Measurements from ENCODE around the gene ADGRE1. TPM values are rescaled to one million over a fixed set of nuclear protein-coding genes. Genes with fewer than 3 reads are reported as not detected.

Gene ADGRE1
- polyA plus RNA-seq, 1 donor (not counting 4 experiments of a cell fraction or from before 2014, with no cell fraction given), result not detected

DNA sequence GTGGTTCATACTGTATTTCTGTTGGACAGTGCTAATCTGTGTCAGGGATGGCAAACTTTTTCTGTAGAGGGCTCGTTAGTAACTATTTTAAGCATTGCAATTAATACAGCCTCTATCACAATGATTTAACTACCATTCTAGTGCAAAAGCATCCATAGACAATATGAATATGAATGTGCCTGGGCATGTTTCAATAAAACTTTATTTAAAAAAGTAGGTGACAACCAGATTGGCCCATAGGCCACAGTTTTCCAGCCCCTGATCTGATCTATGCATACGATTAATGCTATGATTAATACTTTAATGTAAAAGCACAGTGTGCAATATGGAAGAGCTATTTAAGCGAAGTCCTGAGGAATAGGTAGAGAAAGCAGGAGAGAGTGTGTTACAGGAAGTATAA, 29.6 kb downstream of the ADGRE1 start:
- no peaks in the 10 kb centered on the region for H3K36me3 ChIP-seq (ENCODE audit: control insufficient read depth in 2 of 2, extremely low read depth in 1 of 2, insufficient read depth in 2 of 2, low read length in 2 of 2)
- no peak for TF ChIP-seq EZH2 (IDR thresholded peaks at IDR 0.05; ENCODE audit: low read length)
- TF ChIP-seq, protein P1, sequence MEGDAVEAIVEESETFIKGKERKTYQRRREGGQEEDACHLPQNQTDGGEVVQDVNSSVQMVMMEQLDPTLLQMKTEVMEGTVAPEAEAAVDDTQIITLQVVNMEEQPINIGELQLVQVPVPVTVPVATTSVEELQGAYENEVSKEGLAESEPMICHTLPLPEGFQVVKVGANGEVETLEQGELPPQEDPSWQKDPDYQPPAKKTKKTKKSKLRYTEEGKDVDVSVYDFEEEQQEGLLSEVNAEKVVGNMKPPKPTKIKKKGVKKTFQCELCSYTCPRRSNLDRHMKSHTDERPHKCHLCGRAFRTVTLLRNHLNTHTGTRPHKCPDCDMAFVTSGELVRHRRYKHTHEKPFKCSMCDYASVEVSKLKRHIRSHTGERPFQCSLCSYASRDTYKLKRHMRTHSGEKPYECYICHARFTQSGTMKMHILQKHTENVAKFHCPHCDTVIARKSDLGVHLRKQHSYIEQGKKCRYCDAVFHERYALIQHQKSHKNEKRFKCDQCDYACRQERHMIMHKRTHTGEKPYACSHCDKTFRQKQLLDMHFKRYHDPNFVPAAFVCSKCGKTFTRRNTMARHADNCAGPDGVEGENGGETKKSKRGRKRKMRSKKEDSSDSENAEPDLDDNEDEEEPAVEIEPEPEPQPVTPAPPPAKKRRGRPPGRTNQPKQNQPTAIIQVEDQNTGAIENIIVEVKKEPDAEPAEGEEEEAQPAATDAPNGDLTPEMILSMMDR (optimal IDR thresholded peaks at IDR 0.05 in 1 of 3, IDR thresholded peaks at IDR 0.05 in 1 of 3, conservative IDR thresholded peaks at IDR 0.05 in 1 of 3; ENCODE audit: extremely low read depth in 1 of 3, insufficient read depth in 2 of 3, low read length in 3 of 3), result no peak
- no peak for DNase-seq (ENCODE audit: low read depth, low spot score)
- H3K9me3 ChIP-seq (ENCODE audit: control insufficient read depth, low read depth, low read length), result no peaks in the 10 kb centered on the region
- H3K9me1 ChIP-seq (ENCODE audit: control insufficient read depth, extremely low read depth, insufficient read depth, low read length), result no peaks in the 10 kb centered on the region
- no peak overlapping the region for H3K9ac ChIP-seq (ENCODE audit: control insufficient read depth, extremely low read depth, insufficient read depth, low read length)
- no peak for FAIRE-seq
- no peaks in the 10 kb centered on the region for H3K79me2 ChIP-seq (ENCODE audit: control insufficient read depth, insufficient read depth, low read length)
- dilution Hi-C loops (cut with MboI; ENCODE audit: extremely low pct_ligation_motif_present, low sequenced_read_pairs), result no loop called here
- H3K27ac ChIP-seq (ENCODE audit: control insufficient read depth, insufficient read depth, low read length), result no peak overlapping the region
- H4K20me1 ChIP-seq (ENCODE audit: control insufficient read depth, extremely low read depth, insufficient read depth, low read length), result no peaks in the 10 kb centered on the region
- no peaks in the 10 kb centered on the region for H3K27me3 ChIP-seq (ENCODE audit: control insufficient read depth, extremely low read depth, insufficient read depth, low read length)
- no peaks in the 10 kb centered on the region for H3K4me1 ChIP-seq (ENCODE audit: control insufficient read depth, extremely low read depth, insufficient read depth, low read length)
- H3K4me3 ChIP-seq (ENCODE audit: control insufficient read depth in 2 of 3, extremely low read depth in 1 of 3, insufficient read depth in 2 of 3, low read depth in 1 of 3, low read length in 3 of 3), result no peak overlapping the region
- no peak overlapping the region for H3K4me2 ChIP-seq (ENCODE audit: control insufficient read depth, extremely low read depth, insufficient read depth, low read depth, low read length)
- no peak overlapping the region for H2AFZ ChIP-seq (ENCODE audit: control insufficient read depth, low read length)

DNA sequence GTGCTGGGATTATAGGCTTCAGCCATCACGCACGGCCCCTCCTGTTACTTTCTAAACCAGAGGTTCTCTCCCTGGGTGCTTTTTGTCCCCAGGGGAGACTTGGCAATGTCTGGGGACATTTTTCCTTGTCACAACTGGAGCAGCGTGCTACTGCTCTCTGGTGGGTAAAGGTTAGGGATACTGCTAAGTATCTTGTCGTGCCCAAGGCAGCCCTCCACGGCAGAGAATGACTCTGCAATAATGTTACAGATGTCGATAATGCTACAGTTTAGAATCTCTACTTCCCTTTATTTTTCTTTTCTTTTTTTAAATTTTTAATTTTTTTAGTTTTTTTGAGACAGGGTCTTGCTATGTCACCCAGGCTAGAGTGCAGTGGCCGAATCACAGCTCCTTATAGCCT, 38.0 kb downstream of the ADGRE1 start:
- Histone ChIP-seq H3K79me2 (ENCODE audit: control insufficient read depth, insufficient read depth, low read length) (no peaks in the 10 kb centered on the region), H3K4me2 (ENCODE audit: control insufficient read depth, extremely low read depth, insufficient read depth, low read depth, low read length) (no peak overlapping the region), H3K9ac (ENCODE audit: control insufficient read depth, extremely low read depth, insufficient read depth, low read length) (no peak overlapping the region), H3K27ac (ENCODE audit: control insufficient read depth, insufficient read depth, low read length) (no peak overlapping the region), H3K9me1 (ENCODE audit: control insufficient read depth, extremely low read depth, insufficient read depth, low read length) (no peaks in the 10 kb centered on the region), H3K9me3 (ENCODE audit: control insufficient read depth, low read depth, low read length) (no peaks in the 10 kb centered on the region), H2AFZ (ENCODE audit: control insufficient read depth, low read length) (no peak overlapping the region), H3K27me3 (ENCODE audit: control insufficient read depth, extremely low read depth, insufficient read depth, low read length) (no peaks in the 10 kb centered on the region), H3K36me3 (ENCODE audit: control insufficient read depth in 2 of 2, extremely low read depth in 1 of 2, insufficient read depth in 2 of 2, low read length in 2 of 2) (no peaks in the 10 kb centered on the region), H4K20me1 (ENCODE audit: control insufficient read depth, extremely low read depth, insufficient read depth, low read length) (no peaks in the 10 kb centered on the region), H3K4me3 (ENCODE audit: control insufficient read depth in 2 of 3, extremely low read depth in 1 of 3, insufficient read depth in 2 of 3, low read depth in 1 of 3, low read length in 3 of 3) (no peak overlapping the region), H3K4me1 (ENCODE audit: control insufficient read depth, extremely low read depth, insufficient read depth, low read length) (no peaks in the 10 kb centered on the region)
- no peak for TF ChIP-seq EZH2 (IDR thresholded peaks at IDR 0.05; ENCODE audit: low read length)
- TF ChIP-seq, protein P1 (optimal IDR thresholded peaks at IDR 0.05 in 1 of 3, IDR thresholded peaks at IDR 0.05 in 1 of 3, conservative IDR thresholded peaks at IDR 0.05 in 1 of 3; ENCODE audit: extremely low read depth in 1 of 3, insufficient read depth in 2 of 3, low read length in 3 of 3), result no peak
- DNase-seq (ENCODE audit: low read depth, low spot score) (no peak), FAIRE-seq (no peak)
- dilution Hi-C loops (cut with MboI; ENCODE audit: extremely low pct_ligation_motif_present, low sequenced_read_pairs), result no loop called here

Data from keratinocyte (primary cell).